HepG2 (cell line): ENCODE measurements around the gene NOXO1. TPM values are rescaled to one million over a fixed set of nuclear protein-coding genes. Genes with fewer than 3 reads are reported as not detected.
A peak's percentile ranks its signal among the peaks of the same experiment; 100 is the strongest.

Experiments
- ATAC-seq: fragments of 200-7000 bp; cut with Tn5 transposase; 3 replicates; pipeline ENCODE4 v1.9.1; 2020; ENCODE audit warnings: mild to moderate bottlenecking, moderate library complexity
- BruUV-seq: library from RNA; stranded (reverse); fragments of 400-500 nt; replicated peaks from 2 replicates; lab custom pipeline; 2021; lab: Mats Ljungman, UMichigan
- CTCF ChIA-PET: fragments of 300-600 bp; formaldehyde crosslinking; extraction: SDS; loops from one replicate; lab custom pipeline; 2021; ENCODE audit warnings: low total read pairs, inconsistent platforms, low intra/inter-chr PET ratio; lab: Yijun Ruan, JAX
- POLR2A ChIA-PET: fragments of 350-600 bp; sonication (Branson Sonifier 250); formaldehyde crosslinking; loops from one replicate; lab custom pipeline; 2020; ENCODE audit warnings: antibody characterized with exemption, inconsistent platforms; lab: Yijun Ruan, JAX
- DNase-seq: peaks from one replicate; pipeline ENCODE4 v3.0.0-alpha.2; 2015; ENCODE audit warnings: low spot score
- FAIRE-seq: peaks from 3 replicates; lab custom pipeline; 2011; peaks lifted over from hg19 to GRCh38; lab: Jason Lieb, UNC
- H2AFZ ChIP-seq: one replicate; pipeline ENCODE4 v1.6.1; 2011; ENCODE audit warnings: low read length, inconsistent platforms
- H3K27ac ChIP-seq: fragments of 300-600 bp; 3 replicates; pipeline ENCODE4 v1.8.0; 2011; ENCODE audit warnings: mixed run types, mild to moderate bottlenecking, mixed read lengths, low read length, inconsistent platforms; ENCODE audit not compliant: insufficient read depth; ENCODE audit errors: extremely low read length
- H3K27me3 ChIP-seq, 2 experiments: fragments of 200-600 bp in 1 of 2; 2 replicates in 1 of 2; 3 replicates in 1 of 2; pipeline versions ENCODE4 v1.6.0 to v1.8.0; 2011; ENCODE audit warnings: low read length in 2 of 2, mild to moderate bottlenecking in 2 of 2, moderate library complexity in 2 of 2, inconsistent platforms in 1 of 2; ENCODE audit not compliant: insufficient read depth in 2 of 2, control insufficient read depth in 1 of 2
- H3K36me3 ChIP-seq, 2 experiments: fragments of 200-600 bp in 1 of 2; replicated peaks in 1 of 2; 2 replicates in 1 of 2; 3 replicates in 1 of 2; pipeline versions ENCODE4 v1.5.1 to v1.8.0; 2011; ENCODE audit warnings: low read length in 2 of 2, inconsistent platforms in 1 of 2; ENCODE audit not compliant: insufficient read depth in 2 of 2, control insufficient read depth in 1 of 2
- H3K4me1 ChIP-seq: 2 replicates; pipeline ENCODE4 v1.5.1; 2012; ENCODE audit warnings: low read length, inconsistent platforms; ENCODE audit not compliant: insufficient read depth
- H3K4me2 ChIP-seq: 2 replicates; pipeline ENCODE4 v1.6.0; 2011; ENCODE audit warnings: low read depth, low read length, inconsistent platforms
- H3K4me3 ChIP-seq, 3 experiments: fragments of 200-600 bp in 1 of 3; sonication (generic), shearing (Covaris generic) in 1 of 3; replicated peaks in 1 of 3; 2 replicates each; pipeline ENCODE4 v1.5.1; 2011 to 2016; ENCODE audit warnings: low read length in 3 of 3, inconsistent platforms in 2 of 3, low read depth in 2 of 3, mild to moderate bottlenecking in 2 of 3, control low read depth in 1 of 3, mixed read lengths in 1 of 3; ENCODE audit not compliant: insufficient read depth in 1 of 3
- H3K79me2 ChIP-seq: one replicate; pipeline ENCODE4 v1.6.1; 2011; ENCODE audit warnings: low read length, inconsistent platforms; ENCODE audit not compliant: insufficient read depth
- H3K9ac ChIP-seq: 2 replicates; pipeline ENCODE4 v1.6.0; 2011; ENCODE audit warnings: mild to moderate bottlenecking, low read depth, low read length, inconsistent platforms; ENCODE audit not compliant: insufficient read depth
- H3K9me3 ChIP-seq: 2 replicates; pipeline ENCODE4 v1.5.1; 2012; ENCODE audit warnings: mild to moderate bottlenecking, low read length
- H4K20me1 ChIP-seq: 2 replicates; pipeline ENCODE4 v1.6.0; 2011; ENCODE audit warnings: inconsistent platforms, mild to moderate bottlenecking, low read length, moderate library complexity; ENCODE audit not compliant: insufficient read depth
- GZF1 ChIP-seq: sonication (generic); formaldehyde crosslinking; IDR thresholded peaks from 2 replicates; pipeline ENCODE4 v1.5.1; 2020; ENCODE audit warnings: mild to moderate bottlenecking, missing genetic modification reagents
- MED8 ChIP-seq: sonication (generic); formaldehyde crosslinking; IDR thresholded peaks from 2 replicates; pipeline ENCODE4 v1.8.1; 2023; ENCODE audit warnings: mild to moderate bottlenecking, missing genetic modification reagents; ENCODE audit not compliant: insufficient replicate concordance
- MTF1 ChIP-seq: sonication (generic); formaldehyde crosslinking; IDR thresholded peaks from 2 replicates; pipeline ENCODE4 v1.5.0; 2020; ENCODE audit warnings: missing genetic modification reagents
- POLR2G ChIP-seq: fragments of 200-400 bp; formaldehyde crosslinking; IDR thresholded peaks from 2 replicates; pipeline ENCODE4 v1.6.1; 2018; ENCODE audit warnings: mild to moderate bottlenecking, low read depth, low read length, moderate library complexity
- REL ChIP-seq: sonication (generic); formaldehyde crosslinking; conservative IDR thresholded peaks from 2 replicates; pipeline ENCODE4 v1.8.0; 2022; ENCODE audit warnings: mild to moderate bottlenecking, missing genetic modification reagents, moderate library complexity
- SNAPC4 ChIP-seq: sonication (generic); formaldehyde crosslinking; IDR thresholded peaks from 2 replicates; pipeline ENCODE4 v1.4.0; 2020; ENCODE audit warnings: mild to moderate bottlenecking, missing genetic modification reagents
- SRSF4 ChIP-seq: fragments of 200-400 bp; formaldehyde crosslinking; IDR thresholded peaks from one replicate; pipeline ENCODE4 v1.6.1; 2018; ENCODE audit warnings: mild to moderate bottlenecking, low read depth, low read length, moderate library complexity; ENCODE audit not compliant: poor library complexity, severe bottlenecking
- ZFP36L2 ChIP-seq: sonication (generic); formaldehyde crosslinking; IDR thresholded peaks from 2 replicates; pipeline ENCODE4 v1.4.0; 2020; ENCODE audit warnings: missing genetic modification reagents
- ZNF121 ChIP-seq: sonication (generic); formaldehyde crosslinking; IDR thresholded peaks from 2 replicates; pipeline ENCODE4 v1.5.0; 2020; ENCODE audit warnings: mild to moderate bottlenecking, missing genetic modification reagents
- ZNF362 ChIP-seq: sonication (generic); formaldehyde crosslinking; IDR thresholded peaks from 2 replicates; pipeline ENCODE4 v1.4.0; 2020; ENCODE audit warnings: missing genetic modification reagents, mild to moderate bottlenecking, borderline replicate concordance
- ZNF441 ChIP-seq: sonication (generic); formaldehyde crosslinking; IDR thresholded peaks from 2 replicates; pipeline ENCODE4 v1.7.0; 2021; ENCODE audit warnings: missing genetic modification reagents, borderline replicate concordance
- WGBS: methylation state at CpG from one replicate; pipeline ENCODE4 v1.1.6; 2017; ENCODE audit warnings: low lambda C conversion rate; 5-methylcytosine and 5-hydroxymethylcytosine counted together
- in situ Hi-C: cut with HindIII; loops from 2 replicates; pipeline ENCODE4 v1.10.0; 2017; ENCODE audit warnings: low pct_unique_long_range_greater_than_20kb; ENCODE audit not compliant: extremely low pct_ligation_motif_present
- intact Hi-C: fragments of 100-400 bp; cut with micrococcal nuclease; formaldehyde crosslinking; loops from one replicate; pipeline ENCODE4 v1.10.0; 2022; ENCODE audit not compliant: unreplicated experiment
- polyA plus RNA-seq, 8 experiments: library from polyadenylated mRNA; depleted of rRNA in 3 of 8; stranded (reverse) in 7 of 8; unstranded in 1 of 8; fragments of >200 nt; fragmentation: Illumina TruSeq in 4 of 8; extraction: Trizol in 4 of 8; gene quantifications; 2 replicates each; pipeline versions ENCODE4 v1.2.1 to v1.2.3, GENCODE V29; 2011 to 2016; ENCODE audit warnings: low read depth in 4 of 8, missing spikeins in 1 of 8, mixed read lengths in 1 of 8; ENCODE audit not compliant: insufficient read depth in 1 of 8
- total RNA-seq, 5 experiments: library from RNA; depleted of rRNA; stranded (reverse); fragments of >200 nt; fragmentation: Illumina TruSeq; extraction: Trizol; gene quantifications; 2 replicates each; pipeline ENCODE4 v1.2.3, GENCODE V29; 2016; ENCODE audit warnings: low read depth in 1 of 5
- TF ChIP-seq, protein P1 (sequence below): sonication (generic); formaldehyde crosslinking; IDR thresholded peaks from 2 replicates; pipeline ENCODE4 v1.5.1; 2020; ENCODE audit warnings: missing genetic modification reagents, mild to moderate bottlenecking, borderline replicate concordance
- TF ChIP-seq, protein P2 (sequence below): sonication (generic); formaldehyde crosslinking; IDR thresholded peaks from 2 replicates; pipeline ENCODE4 v1.4.0; 2020; ENCODE audit warnings: missing genetic modification reagents

The NOXO1 gene
- total and polyA plus RNA-seq, 2 of the 13 experiments (the other 11 are each of a cell fraction or from before 2014, with no cell fraction given), result 0.69 to 1.4 TPM

DNA sequence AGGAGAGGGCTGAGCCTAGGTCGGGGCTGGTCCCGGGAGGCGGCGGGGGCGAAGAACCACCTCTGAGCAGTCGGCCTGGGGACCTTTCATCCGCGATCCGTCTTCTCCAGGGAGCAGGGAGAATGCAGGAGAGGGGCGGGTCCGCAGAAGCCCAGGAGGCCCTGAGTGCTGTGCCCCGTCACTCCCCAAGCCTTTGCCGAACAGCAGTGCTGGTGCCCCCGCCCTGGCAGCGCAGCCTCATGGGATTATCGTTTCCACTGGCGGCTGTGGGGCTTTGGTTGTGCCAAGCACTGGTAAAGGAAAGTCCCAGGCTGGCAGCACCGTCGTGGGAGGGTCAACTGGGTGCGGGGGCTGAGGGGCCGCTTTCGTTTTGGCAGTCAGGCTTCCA is 8.8 kb downstream of the NOXO1 start (continued):
- no peak for TF ChIP-seq SNAPC4 (CRISPR knock-in tag)

- ChIA-PET POLR2A (interaction anchor here (1.0 to 2.8 kb wide), 13 partner anchors 8 to 189 kb away, joined by 3 to 26 read pairs (median 4); partner anchors contain the start of genes GFER, MSRB1, NDUFB10 and NUBP2), CTCF (no interaction called here)
- Histone ChIP-seq H2AFZ (no peak within 1 kb of the TSS), H3K4me2 (peak within 1 kb of the TSS; percentile 99), H3K9me3 (no peaks in the 10 kb centered on the region), H3K36me3 (peaks cover 18 to 26% of the 10 kb centered on the region in 2 experiments; a peak in 3 of 5 replicates), H3K9ac (peak within 1 kb of the TSS; percentile 86), H3K4me1 (peaks cover 21% of the 10 kb centered on the region), H3K27me3 (no peaks in the 10 kb centered on the region), H3K79me2 (peaks cover 14% of the 10 kb centered on the region), H4K20me1 (no peaks in the 10 kb centered on the region), H3K4me3 (peak within 1 kb of the TSS; percentile 74 to 99 (median 84)), H3K27ac (peak within 1 kb of the TSS; percentile 75)
- ATAC-seq (peak; percentile 89), FAIRE-seq (peak; percentile 62), DNase-seq (peak; percentile 87)
- no TSS peak for BruUV-seq
- in situ Hi-C loops (no loop called here), intact Hi-C loops (no loop called here)
- WGBS, result 0% methylated on average over 4 of the region's 78 CpGs
- no peak for TF ChIP-seq GZF1 (CRISPR knock-in tag)
- TF ChIP-seq POLR2G, result peak; percentile 91
- no peak for TF ChIP-seq MTF1 (CRISPR knock-in tag)
- no peak for TF ChIP-seq ZFP36L2
- no peak for TF ChIP-seq SRSF4
- peak; percentile 40; the same call in 1 of the 2 replicates for TF ChIP-seq ZNF362 (CRISPR knock-in tag)
- TF ChIP-seq ZNF121 (CRISPR knock-in tag), result no peak
- peak; percentile 78; the same call in 1 of the 2 replicates for TF ChIP-seq REL (CRISPR knock-in tag)
- TF ChIP-seq, protein P1, sequence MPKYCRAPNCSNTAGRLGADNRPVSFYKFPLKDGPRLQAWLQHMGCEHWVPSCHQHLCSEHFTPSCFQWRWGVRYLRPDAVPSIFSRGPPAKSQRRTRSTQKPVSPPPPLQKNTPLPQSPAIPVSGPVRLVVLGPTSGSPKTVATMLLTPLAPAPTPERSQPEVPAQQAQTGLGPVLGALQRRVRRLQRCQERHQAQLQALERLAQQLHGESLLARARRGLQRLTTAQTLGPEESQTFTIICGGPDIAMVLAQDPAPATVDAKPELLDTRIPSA (CRISPR knock-in tag), result no peak; the same call in 1 of the 2 replicates
- TF ChIP-seq, protein P2, sequence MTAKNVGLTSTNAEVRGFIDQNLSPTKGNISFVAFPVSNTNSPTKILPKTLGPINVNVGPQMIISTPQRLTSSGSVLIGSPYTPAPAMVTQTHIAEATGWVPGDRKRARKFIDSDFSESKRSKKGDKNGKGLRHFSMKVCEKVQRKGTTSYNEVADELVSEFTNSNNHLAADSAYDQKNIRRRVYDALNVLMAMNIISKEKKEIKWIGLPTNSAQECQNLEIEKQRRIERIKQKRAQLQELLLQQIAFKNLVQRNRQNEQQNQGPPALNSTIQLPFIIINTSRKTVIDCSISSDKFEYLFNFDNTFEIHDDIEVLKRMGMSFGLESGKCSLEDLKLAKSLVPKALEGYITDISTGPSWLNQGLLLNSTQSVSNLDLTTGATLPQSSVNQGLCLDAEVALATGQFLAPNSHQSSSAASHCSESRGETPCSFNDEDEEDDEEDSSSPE (CRISPR knock-in tag), result peak; percentile 88
- TF ChIP-seq MED8 (CRISPR knock-in tag), result peak; percentile 92
- TF ChIP-seq ZNF441, result peak; percentile 55; the same call in 1 of the 2 replicates
Measured at GRCh38 chr16:1971796-1972489, 9.3 kb downstream of the NOXO1 start, which contains the start of gene TBL3. TSS of gene TBL3 (plus strand) at chr16:1972053. CDS start at chr16:1972165, 112 bp downstream.
